Stimulated activated CD4-positive, alpha-beta T cell treated with anti-CD3 and anti-CD28 coated beads, Interleukin-15, amount 100 ng/mL, for 24 hours (primary cell): Measurements from ENCODE around the gene NOX3.
"Not testable (repeated sequence)": the region's sequence is repeated elsewhere in the genome, so short reads cannot be mapped to it uniquely, and the experiment has no call there.

Source experiments
- DNase-seq: peaks from one replicate; pipeline ENCODE4 v3.0.0-alpha.2; 2020

Gene NOX3, protein sequence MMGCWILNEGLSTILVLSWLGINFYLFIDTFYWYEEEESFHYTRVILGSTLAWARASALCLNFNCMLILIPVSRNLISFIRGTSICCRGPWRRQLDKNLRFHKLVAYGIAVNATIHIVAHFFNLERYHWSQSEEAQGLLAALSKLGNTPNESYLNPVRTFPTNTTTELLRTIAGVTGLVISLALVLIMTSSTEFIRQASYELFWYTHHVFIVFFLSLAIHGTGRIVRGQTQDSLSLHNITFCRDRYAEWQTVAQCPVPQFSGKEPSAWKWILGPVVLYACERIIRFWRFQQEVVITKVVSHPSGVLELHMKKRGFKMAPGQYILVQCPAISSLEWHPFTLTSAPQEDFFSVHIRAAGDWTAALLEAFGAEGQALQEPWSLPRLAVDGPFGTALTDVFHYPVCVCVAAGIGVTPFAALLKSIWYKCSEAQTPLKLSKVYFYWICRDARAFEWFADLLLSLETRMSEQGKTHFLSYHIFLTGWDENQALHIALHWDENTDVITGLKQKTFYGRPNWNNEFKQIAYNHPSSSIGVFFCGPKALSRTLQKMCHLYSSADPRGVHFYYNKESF

DNA sequence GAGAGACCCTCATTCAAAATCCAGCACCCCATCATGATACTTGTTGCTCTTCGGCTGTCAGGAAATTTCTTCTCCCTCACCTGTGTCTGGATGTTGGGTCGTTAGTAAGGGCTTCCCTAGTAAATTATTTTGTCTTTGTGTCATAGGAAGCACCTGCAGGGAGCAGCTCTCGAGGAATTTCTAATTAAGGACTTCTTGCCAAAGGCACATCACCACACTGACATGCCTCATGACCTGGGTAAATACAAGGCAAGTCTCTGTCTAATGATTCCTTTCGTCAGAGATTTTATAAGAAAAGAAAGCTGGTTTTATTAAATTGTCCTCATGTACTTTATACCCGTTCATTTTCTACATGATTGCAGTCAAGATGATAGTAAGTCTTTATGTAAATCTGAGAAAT lies at the start of gene NOX3:
Gene NOX3 (minus strand): TSS at position 74 of the 400 bp plus-strand sequence. CDS start 39 bp downstream, at position 35.
- DNase-seq, result no peak

GRCh38 chr6:155504848-155505607 lies 49.4 kb upstream of the NOX3 start:
- no peak for DNase-seq

- DNase-seq, result no peak
Measured at GRCh38 chr6:155502393-155502792, 46.8 kb upstream of the NOX3 start.

- DNase-seq, result no peak
Measured at GRCh38 chr6:155499574-155499973, 43.9 kb upstream of the NOX3 start.

DNA sequence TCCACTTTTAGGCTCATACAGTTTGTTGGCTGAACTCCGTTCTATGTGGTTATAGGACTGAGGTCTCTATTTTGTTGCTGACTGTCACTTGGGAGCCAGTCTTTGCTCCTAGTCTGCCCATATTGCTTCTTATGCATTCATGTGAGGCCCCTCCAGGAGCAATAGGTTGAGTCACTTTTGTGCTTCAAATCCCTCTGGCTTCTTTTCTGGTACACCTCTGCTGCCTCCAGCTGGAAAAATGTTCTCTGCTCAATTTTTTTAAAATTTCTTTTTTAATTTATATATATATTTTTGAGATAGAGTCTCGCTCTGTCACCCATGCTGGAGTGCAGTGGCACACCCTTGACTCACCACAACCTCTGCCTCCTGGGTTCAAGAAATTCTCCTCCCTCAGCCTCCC lies 42.7 kb upstream of the NOX3 start:
- DNase-seq, result no peak

GRCh38 chr6:155497273-155497672 lies 41.6 kb upstream of the NOX3 start:
- no peak for DNase-seq

- DNase-seq, result no peak
Measured at GRCh38 chr6:155495011-155495768, 39.6 kb upstream of the NOX3 start.

- DNase-seq, result peak; percentile 46
Measured at GRCh38 chr6:155493694-155494143, 38.1 kb upstream of the NOX3 start.

DNA sequence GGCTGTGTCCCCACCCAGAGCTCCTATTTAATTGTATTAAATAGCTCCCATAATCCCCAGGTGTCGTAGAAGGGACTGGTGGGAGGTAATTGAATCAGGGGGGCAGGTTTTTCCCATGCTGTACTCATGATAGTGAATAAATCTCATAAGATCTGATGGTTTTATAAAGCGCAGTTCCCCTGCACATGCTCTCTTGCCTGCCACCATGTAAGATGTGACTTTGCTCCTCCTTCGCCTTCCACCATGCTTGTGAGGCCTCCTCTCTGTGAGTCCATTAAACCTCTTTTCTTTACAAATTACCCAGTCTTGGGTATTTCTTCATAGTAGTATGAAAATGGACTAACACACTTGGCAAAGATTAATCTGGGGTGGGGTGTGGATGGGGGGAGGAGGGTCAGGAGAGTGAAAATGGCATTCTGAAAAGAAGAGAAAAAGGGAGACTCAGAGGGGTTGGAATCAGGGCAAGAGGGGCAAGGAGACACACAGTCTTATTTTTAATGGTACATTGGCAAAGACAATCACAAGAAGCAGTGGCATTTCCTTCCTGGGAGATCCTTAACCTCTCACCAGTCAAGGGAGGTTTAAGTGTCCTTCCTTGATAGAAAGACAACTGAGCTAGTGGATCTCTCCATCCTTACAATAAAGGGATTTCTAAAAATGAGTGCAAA lies 37.5 kb upstream of the NOX3 start:
- no peak for DNase-seq

DNA sequence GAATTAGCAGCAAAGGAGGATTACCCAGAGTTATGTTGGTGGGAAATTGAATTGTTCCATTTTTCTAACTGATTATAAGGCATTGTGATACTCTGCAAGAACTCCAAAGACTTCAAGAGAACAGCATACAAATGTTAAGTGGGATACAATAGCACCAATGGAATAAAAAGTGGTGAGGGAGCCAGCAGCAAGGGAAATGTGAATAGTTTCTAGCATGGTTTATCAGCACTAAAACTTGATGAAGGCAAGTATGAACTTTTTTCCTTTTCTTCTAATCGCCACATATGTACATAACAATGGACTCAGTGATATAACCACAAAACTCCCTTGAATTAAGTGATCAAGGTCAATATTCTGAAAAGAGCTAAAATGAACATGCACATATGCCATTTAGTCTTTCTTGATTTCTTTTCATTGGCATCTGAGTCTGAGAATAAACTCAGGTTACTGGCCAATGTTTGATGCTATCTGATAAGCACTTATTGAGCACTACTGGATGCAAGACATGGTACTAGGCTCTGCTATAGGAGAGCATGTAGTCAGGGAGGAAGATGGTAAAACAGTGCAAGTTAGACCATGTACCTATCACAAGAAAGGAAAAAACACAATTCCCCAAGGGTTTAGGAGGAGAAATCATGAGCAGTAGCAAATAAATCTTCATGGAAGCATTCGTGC lies 36.6 kb upstream of the NOX3 start:
- no peak for DNase-seq

DNA sequence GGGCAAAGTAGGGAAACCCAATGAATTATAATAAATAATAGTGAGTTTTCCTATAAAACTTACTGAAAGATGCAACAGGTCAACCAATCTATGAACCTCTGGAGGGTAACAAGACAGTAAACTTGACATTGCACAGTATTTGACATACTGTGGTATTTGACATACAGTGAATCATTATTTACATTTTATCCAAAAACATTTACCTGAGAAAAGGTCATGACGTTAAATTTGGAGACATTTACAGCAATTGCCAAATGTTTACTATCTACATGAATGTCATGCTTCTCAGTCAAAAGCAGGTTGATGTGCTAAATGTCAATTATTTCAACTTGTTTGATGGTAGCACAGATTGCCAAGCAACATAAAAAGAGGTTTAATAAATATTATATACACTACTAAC lies 35.8 kb upstream of the NOX3 start:
- no peak for DNase-seq

GRCh38 chr6:155488197-155488596 lies 32.6 kb upstream of the NOX3 start:
- DNase-seq, result not testable (repeated sequence)

GRCh38 chr6:155487371-155488130 lies 31.9 kb upstream of the NOX3 start:
- no peak for DNase-seq

- DNase-seq, result no peak
Measured at GRCh38 chr6:155486721-155487294, 31.2 kb upstream of the NOX3 start.

GRCh38 chr6:155485756-155486155 lies 30.1 kb upstream of the NOX3 start:
- DNase-seq, result no peak

- DNase-seq, result no peak
Measured at GRCh38 chr6:155483858-155484257, 28.2 kb upstream of the NOX3 start.

DNA sequence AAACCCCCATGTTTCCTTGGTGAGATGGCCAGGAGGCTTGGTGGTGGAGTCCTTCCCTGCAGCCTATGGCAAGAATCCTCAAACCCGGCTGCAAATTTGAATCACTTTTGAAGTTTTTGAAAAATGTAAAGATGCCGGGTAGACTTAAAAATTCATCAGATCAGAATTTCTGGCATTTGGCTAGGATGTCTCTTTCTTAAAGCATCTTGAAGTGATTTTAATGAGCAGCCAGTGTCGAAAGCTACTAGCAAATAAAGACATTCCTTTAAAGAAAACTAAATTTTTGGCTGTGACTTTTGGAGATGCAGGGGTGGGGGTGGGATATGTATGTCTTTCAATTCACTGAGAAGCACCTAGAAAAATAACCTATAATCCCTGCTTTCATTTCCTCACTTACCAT lies 25.6 kb upstream of the NOX3 start:
- DNase-seq, result no peak

DNA sequence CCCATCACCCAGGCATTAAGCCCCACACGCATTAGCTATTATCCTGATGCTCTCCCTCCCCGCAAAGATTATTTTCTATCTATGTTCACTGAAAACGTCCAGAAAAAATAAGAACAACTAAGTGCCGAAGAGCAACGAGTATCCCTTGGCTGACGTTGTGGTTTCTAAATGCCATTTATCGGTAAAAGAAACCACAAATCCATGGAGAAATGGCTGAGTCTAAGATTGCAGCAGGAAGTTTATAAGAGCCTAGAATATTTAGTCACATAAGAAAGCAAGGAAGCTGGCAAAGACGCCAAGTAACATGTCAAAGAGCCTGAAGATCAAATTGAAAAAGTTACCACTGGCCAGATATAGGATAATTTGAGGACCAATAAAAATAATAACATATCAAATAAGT lies 18.1 kb upstream of the NOX3 start:
- no peak for DNase-seq

GRCh38 chr6:155472886-155473285 lies 17.2 kb upstream of the NOX3 start:
- no peak for DNase-seq

- DNase-seq, result not testable (repeated sequence)
Measured at GRCh38 chr6:155470979-155471616, 15.5 kb upstream of the NOX3 start.
